GM23338 (cell line): ENCODE results near the gene COL18A1. TPM values are rescaled to one million over a fixed set of nuclear protein-coding genes. Genes with fewer than 3 reads are reported as not detected.

Source experiments
- ATAC-seq: fragments of 200-7000 bp; cut with Tn5 transposase; 3 replicates; pipeline ENCODE4 v1.9.1; 2020
- DNase-seq: peaks from one replicate; pipeline ENCODE4 v3.0.0-alpha.2; 2015; ENCODE audit warnings: low spot score
- H2AFZ ChIP-seq: fragments of 200-600 bp; sonication (generic); 2 replicates; pipeline ENCODE4 v1.8.0; 2016; ENCODE audit warnings: antibody characterized with exemption, mild to moderate bottlenecking, moderate library complexity
- H3F3A ChIP-seq: fragments of 200-600 bp; sonication (generic); replicated peaks from 2 replicates; pipeline ENCODE4 v1.8.0; 2017; ENCODE audit warnings: antibody characterized with exemption, mixed run types, low read depth
- H3K27ac ChIP-seq: fragments of 200-600 bp; sonication (generic); 2 replicates; pipeline ENCODE4 v1.6.1; 2016; ENCODE audit warnings: low read depth
- H3K27me3 ChIP-seq: fragments of 200-600 bp; sonication (generic); 2 replicates; pipeline ENCODE4 v1.8.0; 2016; ENCODE audit warnings: mild to moderate bottlenecking, mixed run types, moderate library complexity; ENCODE audit not compliant: insufficient read depth
- H3K36me3 ChIP-seq: fragments of 200-600 bp; sonication (generic); 2 replicates; pipeline ENCODE4 v1.8.0; 2016; ENCODE audit warnings: mild to moderate bottlenecking; ENCODE audit not compliant: insufficient read depth
- H3K4me1 ChIP-seq: fragments of 200-600 bp; sonication (generic); 2 replicates; pipeline ENCODE4 v1.8.0; 2016; ENCODE audit warnings: mild to moderate bottlenecking, moderate library complexity; ENCODE audit not compliant: insufficient read depth
- H3K4me2 ChIP-seq: fragments of 200-600 bp; sonication (generic); 2 replicates; pipeline ENCODE4 v1.7.1; 2017; ENCODE audit warnings: mixed run types
- H3K4me3 ChIP-seq: fragments of 200-600 bp; sonication (generic); 2 replicates; pipeline ENCODE4 v1.6.1; 2016; ENCODE audit warnings: mixed run types
- H3K79me2 ChIP-seq: fragments of 200-600 bp; sonication (generic); replicated peaks from 2 replicates; pipeline ENCODE4 v1.8.0; 2017; ENCODE audit warnings: mild to moderate bottlenecking; ENCODE audit not compliant: insufficient read depth
- H3K9me2 ChIP-seq: fragments of 200-600 bp; sonication (generic); 2 replicates; pipeline ENCODE4 v1.8.0; 2017; ENCODE audit not compliant: insufficient read depth
- H4K20me1 ChIP-seq: fragments of 200-600 bp; sonication (generic); replicated peaks from 2 replicates; pipeline ENCODE4 v1.8.0; 2017; ENCODE audit warnings: mild to moderate bottlenecking; ENCODE audit not compliant: insufficient read depth
- H3K27ac Mint-ChIP-seq: 2 replicates; pipeline ENCODE4 v1.8.0; 2020; ENCODE audit warnings: inconsistent platforms, mild to moderate bottlenecking, moderate library complexity, mixed read lengths
- H3K27me3 Mint-ChIP-seq: 3 replicates; pipeline ENCODE4 v1.8.0; 2022; ENCODE audit warnings: low read depth, mild to moderate bottlenecking, moderate library complexity, mixed read lengths, inconsistent platforms; ENCODE audit not compliant: insufficient read depth, poor library complexity
- H3K36me3 Mint-ChIP-seq: 3 replicates; pipeline ENCODE4 v1.8.0; 2021; ENCODE audit warnings: low read depth, mild to moderate bottlenecking, inconsistent platforms, moderate library complexity, mixed read lengths
- H3K4me1 Mint-ChIP-seq: 3 replicates; pipeline ENCODE4 v1.8.0; 2020; ENCODE audit warnings: mild to moderate bottlenecking, inconsistent platforms, mixed read lengths
- H3K4me3 Mint-ChIP-seq: 3 replicates; pipeline ENCODE4 v1.8.0; 2021; ENCODE audit warnings: moderate library complexity, mild to moderate bottlenecking, inconsistent platforms, mixed read lengths
- H3K9me3 Mint-ChIP-seq: 3 replicates; pipeline ENCODE4 v1.8.0; 2020; ENCODE audit warnings: moderate library complexity, mild to moderate bottlenecking, inconsistent platforms, mixed read lengths
- CREB1 ChIP-seq: fragments of 250-450 bp; sonication (Bioruptor Pico); IDR thresholded peaks from 2 replicates; pipeline ENCODE4 v1.5.0; 2020; ENCODE audit warnings: low read depth, mild to moderate bottlenecking, moderate library complexity
- EZH2 ChIP-seq: fragments of 200-600 bp; sonication (generic); IDR thresholded peaks from one replicate; pipeline ENCODE4 v1.8.0; 2017; ENCODE audit warnings: antibody characterized with exemption, mild to moderate bottlenecking, low read depth; ENCODE audit not compliant: unreplicated experiment
- JUNB ChIP-seq: IDR thresholded peaks from one replicate; pipeline ENCODE4 v1.6.1; 2016; ENCODE audit warnings: antibody characterized with exemption; ENCODE audit not compliant: unreplicated experiment
- NANOG ChIP-seq: IDR thresholded peaks from 2 replicates; pipeline ENCODE4 v1.6.1; 2016; ENCODE audit warnings: antibody characterized with exemption, borderline replicate concordance
- POLR2AphosphoS5 ChIP-seq: IDR thresholded peaks from 2 replicates; pipeline ENCODE4 v1.6.1; 2016; ENCODE audit warnings: antibody characterized with exemption, low read depth
- STAT1 ChIP-seq: IDR thresholded peaks from one replicate; pipeline ENCODE4 v1.6.1; 2016; ENCODE audit warnings: antibody characterized with exemption; ENCODE audit not compliant: unreplicated experiment
- ZNF114 ChIP-seq: fragments of 250-450 bp; sonication (Bioruptor Pico); IDR thresholded peaks from 2 replicates; pipeline ENCODE4 v1.5.0; 2020; ENCODE audit warnings: mild to moderate bottlenecking, moderate library complexity
- ZNF331 ChIP-seq: fragments of 250-450 bp; sonication (Bioruptor Pico); IDR thresholded peaks from 2 replicates; pipeline ENCODE4 v1.5.0; 2020; ENCODE audit warnings: low read depth, mild to moderate bottlenecking, moderate library complexity
- polyA plus RNA-seq: library from polyadenylated mRNA; unstranded; fragments of >200 nt; fragmentation: Nextera tagmentation; extraction: Ambion mirVana; gene quantifications from 2 replicates; pipeline ENCODE4 v1.2.1, GENCODE V29; 2016
- total RNA-seq: library from RNA; depleted of rRNA; stranded (reverse); fragments of >200 nt; shearing (Covaris generic); gene quantifications from 2 replicates; pipeline ENCODE4 v1.2.3, GENCODE V29; 2014
- TF ChIP-seq, protein P1 (sequence below): IDR thresholded peaks from one replicate; pipeline ENCODE4 v1.6.1; 2018; ENCODE audit warnings: antibody characterized with exemption; ENCODE audit not compliant: unreplicated experiment
- TF ChIP-seq, protein P2 (sequence below): IDR thresholded peaks from 2 replicates; pipeline ENCODE4 v1.6.1; 2016; ENCODE audit warnings: antibody characterized with exemption

COL18A1 gene
- total and polyA plus RNA-seq, 2 experiments from 2014 or later, result 38.4 to 430 TPM

DNA sequence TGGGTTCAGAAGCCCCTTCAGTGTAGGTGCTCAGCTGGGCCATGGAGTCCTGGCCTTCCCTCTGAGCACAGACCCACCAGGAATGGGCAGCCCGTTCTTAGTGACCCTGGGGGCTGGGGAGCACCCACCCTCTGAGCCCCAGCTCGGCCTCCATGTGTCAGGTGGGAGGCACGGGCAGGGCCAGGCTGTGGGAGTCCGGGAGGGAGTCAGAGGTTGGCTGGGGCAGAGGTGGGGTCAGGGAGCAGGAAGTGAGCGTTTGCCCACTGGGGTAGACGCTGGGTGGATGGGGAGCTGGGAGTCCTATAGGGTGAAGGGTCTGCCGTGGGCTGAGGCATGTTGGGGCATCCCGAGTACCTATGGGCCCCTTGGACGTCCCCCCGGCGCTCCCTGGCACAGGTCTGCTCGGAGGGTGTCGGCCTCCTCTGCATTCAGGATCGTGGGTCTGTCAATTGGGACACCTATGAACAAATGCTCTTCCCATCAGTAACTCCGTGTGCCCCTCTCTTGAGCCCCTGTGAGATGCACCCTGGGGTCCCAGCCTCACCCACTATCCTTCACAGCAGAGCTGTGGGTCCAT, 30.5 kb downstream of the COL18A1 start (continued):
- TF ChIP-seq CREB1 (CRISPR knock-in tag) (no peak), STAT1 (no peak), EZH2 (no peak)
- TF ChIP-seq, protein P1, sequence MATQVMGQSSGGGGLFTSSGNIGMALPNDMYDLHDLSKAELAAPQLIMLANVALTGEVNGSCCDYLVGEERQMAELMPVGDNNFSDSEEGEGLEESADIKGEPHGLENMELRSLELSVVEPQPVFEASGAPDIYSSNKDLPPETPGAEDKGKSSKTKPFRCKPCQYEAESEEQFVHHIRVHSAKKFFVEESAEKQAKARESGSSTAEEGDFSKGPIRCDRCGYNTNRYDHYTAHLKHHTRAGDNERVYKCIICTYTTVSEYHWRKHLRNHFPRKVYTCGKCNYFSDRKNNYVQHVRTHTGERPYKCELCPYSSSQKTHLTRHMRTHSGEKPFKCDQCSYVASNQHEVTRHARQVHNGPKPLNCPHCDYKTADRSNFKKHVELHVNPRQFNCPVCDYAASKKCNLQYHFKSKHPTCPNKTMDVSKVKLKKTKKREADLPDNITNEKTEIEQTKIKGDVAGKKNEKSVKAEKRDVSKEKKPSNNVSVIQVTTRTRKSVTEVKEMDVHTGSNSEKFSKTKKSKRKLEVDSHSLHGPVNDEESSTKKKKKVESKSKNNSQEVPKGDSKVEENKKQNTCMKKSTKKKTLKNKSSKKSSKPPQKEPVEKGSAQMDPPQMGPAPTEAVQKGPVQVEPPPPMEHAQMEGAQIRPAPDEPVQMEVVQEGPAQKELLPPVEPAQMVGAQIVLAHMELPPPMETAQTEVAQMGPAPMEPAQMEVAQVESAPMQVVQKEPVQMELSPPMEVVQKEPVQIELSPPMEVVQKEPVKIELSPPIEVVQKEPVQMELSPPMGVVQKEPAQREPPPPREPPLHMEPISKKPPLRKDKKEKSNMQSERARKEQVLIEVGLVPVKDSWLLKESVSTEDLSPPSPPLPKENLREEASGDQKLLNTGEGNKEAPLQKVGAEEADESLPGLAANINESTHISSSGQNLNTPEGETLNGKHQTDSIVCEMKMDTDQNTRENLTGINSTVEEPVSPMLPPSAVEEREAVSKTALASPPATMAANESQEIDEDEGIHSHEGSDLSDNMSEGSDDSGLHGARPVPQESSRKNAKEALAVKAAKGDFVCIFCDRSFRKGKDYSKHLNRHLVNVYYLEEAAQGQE, result no peak

DNA sequence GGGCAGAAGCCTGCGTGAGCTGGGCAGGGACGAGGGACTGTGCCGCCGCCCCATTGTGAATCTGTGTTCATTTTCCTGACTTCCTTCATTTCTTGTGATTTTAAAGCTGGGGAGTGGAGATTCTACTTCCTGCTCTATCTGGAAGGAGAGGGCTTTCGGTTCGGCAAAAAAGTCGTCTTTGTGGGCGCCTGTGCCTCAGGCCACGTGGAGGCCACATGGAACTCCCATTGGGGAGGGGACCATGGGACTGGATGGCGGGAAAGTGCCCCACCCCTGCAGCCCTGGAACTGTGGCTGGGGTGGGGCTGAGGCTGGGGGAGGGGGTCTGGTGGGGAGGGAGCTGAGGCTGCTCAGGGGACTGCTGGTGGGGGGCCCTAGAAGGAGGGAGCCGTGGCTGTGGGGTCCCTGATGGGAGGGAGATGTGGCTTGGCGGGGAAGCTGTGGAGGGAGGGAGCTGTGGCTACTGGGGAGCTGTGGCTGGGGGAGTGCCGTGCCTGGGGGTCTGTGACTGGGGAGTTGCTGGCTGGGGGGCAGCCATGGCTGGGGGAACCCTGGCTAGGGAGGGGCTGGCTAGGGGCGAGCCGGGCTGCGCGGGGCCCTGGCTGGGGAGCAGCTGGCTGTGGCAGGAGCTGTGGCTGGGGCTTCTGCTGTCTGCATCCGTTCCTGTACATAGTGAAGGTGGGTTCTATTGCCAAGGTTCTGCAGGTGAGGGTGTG, 31.5 kb downstream of the COL18A1 start:
- Histone ChIP-seq H3K79me2 (peaks cover 74% of the 10 kb centered on the region), H3K9me2 (no peaks in the 10 kb centered on the region), H3K27ac (peak overlapping the region; percentile 59; the same call in 1 of the 2 replicates), H3K4me3 (no peak overlapping the region), H3K27me3 (no peaks in the 10 kb centered on the region), H3F3A (0 out of 2 replicates have a peak, but pooled peaks cover 10% of the 10 kb centered on the region), H3K36me3 (no peaks in the 10 kb centered on the region), H3K4me2 (no peak overlapping the region), H3K4me1 (peaks cover 8% of the 10 kb centered on the region; the same call in 1 of the 2 replicates), H2AFZ (no peak overlapping the region), H4K20me1 (peaks cover 20% of the 10 kb centered on the region; the same call in 1 of the 2 replicates)
- Mint-ChIP-seq H3K9me3 (no peaks in the 10 kb centered on the region), H3K36me3 (peaks cover 8% of the 10 kb centered on the region), H3K27me3 (peaks cover 15% of the 10 kb centered on the region), H3K4me1 (peaks cover 44% of the 10 kb centered on the region), H3K27ac (peak overlapping the region; percentile 50; the same call in 1 of the 2 replicates), H3K4me3 (no peak overlapping the region)
- no peak for ATAC-seq
- no peak for DNase-seq
- TF ChIP-seq CREB1 (CRISPR knock-in tag) (no peak), ZNF114 (no peak), ZNF331 (no peak), JUNB (no peak), EZH2 (no peak), NANOG (no peak), POLR2AphosphoS5 (no peak), STAT1 (no peak)
- TF ChIP-seq, protein P2, sequence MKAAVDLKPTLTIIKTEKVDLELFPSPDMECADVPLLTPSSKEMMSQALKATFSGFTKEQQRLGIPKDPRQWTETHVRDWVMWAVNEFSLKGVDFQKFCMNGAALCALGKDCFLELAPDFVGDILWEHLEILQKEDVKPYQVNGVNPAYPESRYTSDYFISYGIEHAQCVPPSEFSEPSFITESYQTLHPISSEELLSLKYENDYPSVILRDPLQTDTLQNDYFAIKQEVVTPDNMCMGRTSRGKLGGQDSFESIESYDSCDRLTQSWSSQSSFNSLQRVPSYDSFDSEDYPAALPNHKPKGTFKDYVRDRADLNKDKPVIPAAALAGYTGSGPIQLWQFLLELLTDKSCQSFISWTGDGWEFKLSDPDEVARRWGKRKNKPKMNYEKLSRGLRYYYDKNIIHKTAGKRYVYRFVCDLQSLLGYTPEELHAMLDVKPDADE, result no peak
- TF ChIP-seq, protein P1, result no peak
